PFSK-1 (cell line): Measurements from ENCODE around the gene STK39.

Experiments used
- FOXP2 ChIP-seq: optimal IDR thresholded peaks from 2 replicates; pipeline ENCODE3; 2011; ENCODE audit warnings: borderline replicate concordance, control low read depth, inconsistent platforms; ENCODE audit not compliant: insufficient read depth; ENCODE audit errors: extremely low read length, extremely low read depth
- POLR2AphosphoS5 ChIP-seq: IDR thresholded peaks from 2 replicates; pipeline ENCODE4 v1.6.1; 2012; ENCODE audit warnings: low read depth, mild to moderate bottlenecking, control low read depth, low read length, moderate library complexity
- TAF1 ChIP-seq: IDR thresholded peaks from 2 replicates; pipeline ENCODE4 v1.6.1; 2012; ENCODE audit warnings: low read length, control low read depth, borderline replicate concordance; ENCODE audit not compliant: insufficient read depth

- no peak for TF ChIP-seq TAF1
- TF ChIP-seq POLR2AphosphoS5: no peak
- no peak for TF ChIP-seq FOXP2
These were observed 219.0 kb downstream of the STK39 start for GRCh38 chr2:168028362-168028761.
